WTC11 (cell line): Measurements from ENCODE around the gene UNC50. TPM values are rescaled to one million over a fixed set of nuclear protein-coding genes. Genes with fewer than 3 reads are reported as not detected.

Experiments
- ATAC-seq: fragments of 200-7000 bp; cut with Tn5 transposase; 2 replicates; pipeline ENCODE4 v1.10.0; 2021; ENCODE audit warnings: mild to moderate bottlenecking, moderate library complexity
- CTCF ChIA-PET: fragments of 300-600 bp; sonication (Branson Sonifier 250); formaldehyde crosslinking; loops from one replicate; lab custom pipeline; 2021; ENCODE audit warnings: antibody characterized with exemption; lab: Charles Lee
- POLR2A ChIA-PET: fragments of 350-600 bp; sonication (Branson Sonifier 250); formaldehyde crosslinking; loops from one replicate; lab custom pipeline; 2021; ENCODE audit warnings: antibody characterized with exemption; lab: Charles Lee
- DNase-seq: peaks from one replicate; pipeline ENCODE4 v3.0.0; 2021; ENCODE audit warnings: low spot score
- H3K27ac Mint-ChIP-seq: 2 replicates; pipeline ENCODE4 v1.8.0; 2021; ENCODE audit warnings: mixed read lengths
- H3K27me3 Mint-ChIP-seq: 2 replicates; pipeline ENCODE4 v1.8.0; 2021; ENCODE audit warnings: low read depth, mild to moderate bottlenecking, moderate library complexity, mixed read lengths
- H3K36me3 Mint-ChIP-seq: 2 replicates; pipeline ENCODE4 v1.8.0; 2021; ENCODE audit warnings: mixed read lengths
- H3K4me1 Mint-ChIP-seq: 2 replicates; pipeline ENCODE4 v1.8.0; 2022; ENCODE audit warnings: mixed read lengths
- H3K4me3 Mint-ChIP-seq: 2 replicates; pipeline ENCODE4 v1.8.0; 2021; ENCODE audit warnings: mild to moderate bottlenecking, moderate library complexity, mixed read lengths
- H3K9me3 Mint-ChIP-seq: 2 replicates; pipeline ENCODE4 v1.8.0; 2021; ENCODE audit warnings: mixed read lengths
- CBFB ChIP-seq: sonication (generic); formaldehyde crosslinking; IDR thresholded peaks from 2 replicates; pipeline ENCODE4 v1.8.1; 2022; ENCODE audit warnings: mild to moderate bottlenecking, low read depth, missing genetic modification reagents
- ELF4 ChIP-seq: sonication (generic); formaldehyde crosslinking; IDR thresholded peaks from 2 replicates; pipeline ENCODE4 v1.8.1; 2022; ENCODE audit warnings: low read depth, mild to moderate bottlenecking, moderate library complexity, missing genetic modification reagents
- EMX1 ChIP-seq: fragments of 250-450 bp; sonication (Bioruptor Pico); IDR thresholded peaks from 2 replicates; pipeline ENCODE4 v1.8.0; 2021; ENCODE audit warnings: mild to moderate bottlenecking
- FOXP1 ChIP-seq: sonication (generic); formaldehyde crosslinking; IDR thresholded peaks from 2 replicates; pipeline ENCODE4 v1.8.0; 2022; ENCODE audit warnings: missing genetic modification reagents, mild to moderate bottlenecking, moderate library complexity, borderline replicate concordance
- JUN ChIP-seq: sonication (generic); formaldehyde crosslinking; IDR thresholded peaks from 2 replicates; pipeline ENCODE4 v1.8.0; 2023; ENCODE audit warnings: mild to moderate bottlenecking, missing genetic modification reagents
- KAT7 ChIP-seq: sonication (generic); formaldehyde crosslinking; IDR thresholded peaks from 2 replicates; pipeline ENCODE4 v1.8.1; 2023; ENCODE audit warnings: missing genetic modification reagents, mild to moderate bottlenecking, borderline replicate concordance
- MXD4 ChIP-seq: fragments of 250-450 bp; sonication (Bioruptor Pico); IDR thresholded peaks from 2 replicates; pipeline ENCODE4 v1.8.0; 2021; ENCODE audit warnings: mild to moderate bottlenecking, moderate library complexity, borderline replicate concordance
- OVOL2 ChIP-seq: fragments of 250-450 bp; sonication (Bioruptor Pico); IDR thresholded peaks from 2 replicates; pipeline ENCODE4 v1.9.0; 2021; ENCODE audit warnings: mild to moderate bottlenecking, borderline replicate concordance
- RELA ChIP-seq: sonication (generic); formaldehyde crosslinking; IDR thresholded peaks from 2 replicates; pipeline ENCODE4 v1.8.1; 2022; ENCODE audit warnings: missing genetic modification reagents, mild to moderate bottlenecking, borderline replicate concordance
- SMAD4 ChIP-seq: sonication (generic); formaldehyde crosslinking; IDR thresholded peaks from 2 replicates; pipeline ENCODE4 v1.8.0; 2022; ENCODE audit warnings: mild to moderate bottlenecking, missing genetic modification reagents
- SOX15 ChIP-seq: fragments of 250-450 bp; sonication (Bioruptor Pico); IDR thresholded peaks from 2 replicates; pipeline ENCODE4 v1.9.0; 2021; ENCODE audit warnings: mild to moderate bottlenecking
- TP53 ChIP-seq: sonication (generic); formaldehyde crosslinking; IDR thresholded peaks from 2 replicates; pipeline ENCODE4 v1.8.1; 2023; ENCODE audit warnings: mild to moderate bottlenecking, missing genetic modification reagents
- ZBTB21 ChIP-seq: sonication (generic); formaldehyde crosslinking; IDR thresholded peaks from 2 replicates; pipeline ENCODE4 v1.8.1; 2023; ENCODE audit warnings: mild to moderate bottlenecking, missing genetic modification reagents, borderline replicate concordance
- ZNF232 ChIP-seq: sonication (generic); formaldehyde crosslinking; IDR thresholded peaks from 2 replicates; pipeline ENCODE4 v1.8.0; 2022; ENCODE audit warnings: mild to moderate bottlenecking, missing genetic modification reagents
- ZNF423 ChIP-seq: fragments of 250-450 bp; sonication (Bioruptor Pico); IDR thresholded peaks from 2 replicates; pipeline ENCODE4 v2.1.2; 2022; ENCODE audit warnings: mild to moderate bottlenecking, moderate library complexity
- ZNF671 ChIP-seq: fragments of 250-450 bp; sonication (Bioruptor Pico); IDR thresholded peaks from 2 replicates; pipeline ENCODE4 v1.8.0; 2021; ENCODE audit warnings: mild to moderate bottlenecking
- total RNA-seq: library from RNA; stranded (reverse); gene quantifications from 3 replicates; pipeline ENCODE4 v1.2.3, GENCODE V29; 2021
- TF ChIP-seq, protein P1 (sequence below): sonication (generic); formaldehyde crosslinking; IDR thresholded peaks from 2 replicates; pipeline ENCODE4 v1.8.0; 2022; ENCODE audit warnings: mild to moderate bottlenecking, missing genetic modification reagents
- TF ChIP-seq, protein P2 (sequence below): fragments of 200-600 bp; IDR thresholded peaks from 2 replicates; pipeline ENCODE4 v1.8.0; 2022; ENCODE audit warnings: antibody characterized with exemption
- TF ChIP-seq, protein P3 (sequence below): fragments of 250-450 bp; sonication (Bioruptor Pico); IDR thresholded peaks from 2 replicates; pipeline ENCODE4 v2.1.2; 2022; ENCODE audit warnings: mild to moderate bottlenecking, moderate library complexity
- TF ChIP-seq, protein P4 (sequence below): sonication (generic); formaldehyde crosslinking; IDR thresholded peaks from 2 replicates; pipeline ENCODE4 v1.8.0; 2023; ENCODE audit warnings: mild to moderate bottlenecking, missing genetic modification reagents

Gene UNC50
- total RNA-seq, 1 experiment from 2014 or later = 26.7 TPM

DNA sequence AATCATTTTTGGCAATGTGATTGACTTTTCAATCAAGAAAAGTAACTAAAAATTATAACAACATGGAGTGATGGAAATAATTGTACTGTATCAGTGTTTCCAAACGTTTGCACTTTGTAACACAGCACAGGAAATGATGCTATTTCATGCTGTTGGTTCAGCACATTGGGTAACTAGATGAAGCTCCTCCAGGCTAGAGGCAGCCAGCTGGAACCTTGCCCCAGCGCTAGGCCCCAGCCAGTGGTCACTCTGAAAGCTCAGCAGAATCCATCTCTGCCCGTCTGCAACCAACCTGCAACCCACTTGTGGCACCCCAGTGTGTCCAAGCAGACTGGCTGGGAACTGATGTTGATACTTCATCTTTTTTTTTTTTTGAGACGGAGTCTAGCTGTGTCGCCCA lies 15.3 kb downstream of the UNC50 start:
- H3K27me3 Mint-ChIP-seq = no peaks in the 10 kb centered on the region
- ATAC-seq (no peak), DNase-seq (no peak)
- H3K9me3 Mint-ChIP-seq = peaks cover 4% of the 10 kb centered on the region; the same call in 1 of the 2 replicates
- H3K4me1 Mint-ChIP-seq = no peaks in the 10 kb centered on the region
- no peak overlapping the region for H3K27ac Mint-ChIP-seq
- no peak for TF ChIP-seq ZNF671
- no peak for TF ChIP-seq ELF4 (CRISPR knock-in tag)
- no peak for TF ChIP-seq ZNF232 (CRISPR knock-in tag)
- TF ChIP-seq, protein P1, sequence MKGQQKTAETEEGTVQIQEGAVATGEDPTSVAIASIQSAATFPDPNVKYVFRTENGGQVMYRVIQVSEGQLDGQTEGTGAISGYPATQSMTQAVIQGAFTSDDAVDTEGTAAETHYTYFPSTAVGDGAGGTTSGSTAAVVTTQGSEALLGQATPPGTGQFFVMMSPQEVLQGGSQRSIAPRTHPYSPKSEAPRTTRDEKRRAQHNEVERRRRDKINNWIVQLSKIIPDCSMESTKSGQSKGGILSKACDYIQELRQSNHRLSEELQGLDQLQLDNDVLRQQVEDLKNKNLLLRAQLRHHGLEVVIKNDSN (CRISPR knock-in tag) = no peak
- TF ChIP-seq OVOL2 (CRISPR knock-in tag) = no peak
- no peak for TF ChIP-seq FOXP1 (CRISPR knock-in tag)
- TF ChIP-seq, protein P2, sequence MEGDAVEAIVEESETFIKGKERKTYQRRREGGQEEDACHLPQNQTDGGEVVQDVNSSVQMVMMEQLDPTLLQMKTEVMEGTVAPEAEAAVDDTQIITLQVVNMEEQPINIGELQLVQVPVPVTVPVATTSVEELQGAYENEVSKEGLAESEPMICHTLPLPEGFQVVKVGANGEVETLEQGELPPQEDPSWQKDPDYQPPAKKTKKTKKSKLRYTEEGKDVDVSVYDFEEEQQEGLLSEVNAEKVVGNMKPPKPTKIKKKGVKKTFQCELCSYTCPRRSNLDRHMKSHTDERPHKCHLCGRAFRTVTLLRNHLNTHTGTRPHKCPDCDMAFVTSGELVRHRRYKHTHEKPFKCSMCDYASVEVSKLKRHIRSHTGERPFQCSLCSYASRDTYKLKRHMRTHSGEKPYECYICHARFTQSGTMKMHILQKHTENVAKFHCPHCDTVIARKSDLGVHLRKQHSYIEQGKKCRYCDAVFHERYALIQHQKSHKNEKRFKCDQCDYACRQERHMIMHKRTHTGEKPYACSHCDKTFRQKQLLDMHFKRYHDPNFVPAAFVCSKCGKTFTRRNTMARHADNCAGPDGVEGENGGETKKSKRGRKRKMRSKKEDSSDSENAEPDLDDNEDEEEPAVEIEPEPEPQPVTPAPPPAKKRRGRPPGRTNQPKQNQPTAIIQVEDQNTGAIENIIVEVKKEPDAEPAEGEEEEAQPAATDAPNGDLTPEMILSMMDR = no peak
- no peak for TF ChIP-seq MXD4 (CRISPR knock-in tag)
- TF ChIP-seq CBFB (CRISPR knock-in tag) = no peak
- no peak for TF ChIP-seq SOX15 (CRISPR knock-in tag)
- no peak for TF ChIP-seq EMX1 (CRISPR knock-in tag)
- TF ChIP-seq RELA = no peak
- TF ChIP-seq TP53 (CRISPR knock-in tag) = no peak
- TF ChIP-seq SMAD4 = no peak
- TF ChIP-seq JUN (CRISPR knock-in tag) = no peak
- TF ChIP-seq, protein P3, sequence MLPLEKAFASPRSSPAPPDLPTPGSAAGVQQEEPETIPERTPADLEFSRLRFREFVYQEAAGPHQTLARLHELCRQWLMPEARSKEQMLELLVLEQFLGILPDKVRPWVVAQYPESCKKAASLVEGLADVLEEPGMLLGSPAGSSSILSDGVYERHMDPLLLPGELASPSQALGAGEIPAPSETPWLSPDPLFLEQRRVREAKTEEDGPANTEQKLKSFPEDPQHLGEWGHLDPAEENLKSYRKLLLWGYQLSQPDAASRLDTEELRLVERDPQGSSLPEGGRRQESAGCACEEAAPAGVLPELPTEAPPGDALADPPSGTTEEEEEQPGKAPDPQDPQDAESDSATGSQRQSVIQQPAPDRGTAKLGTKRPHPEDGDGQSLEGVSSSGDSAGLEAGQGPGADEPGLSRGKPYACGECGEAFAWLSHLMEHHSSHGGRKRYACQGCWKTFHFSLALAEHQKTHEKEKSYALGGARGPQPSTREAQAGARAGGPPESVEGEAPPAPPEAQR (CRISPR knock-in tag) = no peak
- no peak for TF ChIP-seq ZBTB21
- POLR2A ChIA-PET = no interaction called here
- H3K36me3 Mint-ChIP-seq = no peaks in the 10 kb centered on the region
- CTCF ChIA-PET = interaction anchor here (1.0 to 1.2 kb wide), 2 partner anchors 11 to 26 kb away, joined by 4 read pairs; no protein-coding TSS in a partner anchor
- no peak overlapping the region for H3K4me3 Mint-ChIP-seq

DNA sequence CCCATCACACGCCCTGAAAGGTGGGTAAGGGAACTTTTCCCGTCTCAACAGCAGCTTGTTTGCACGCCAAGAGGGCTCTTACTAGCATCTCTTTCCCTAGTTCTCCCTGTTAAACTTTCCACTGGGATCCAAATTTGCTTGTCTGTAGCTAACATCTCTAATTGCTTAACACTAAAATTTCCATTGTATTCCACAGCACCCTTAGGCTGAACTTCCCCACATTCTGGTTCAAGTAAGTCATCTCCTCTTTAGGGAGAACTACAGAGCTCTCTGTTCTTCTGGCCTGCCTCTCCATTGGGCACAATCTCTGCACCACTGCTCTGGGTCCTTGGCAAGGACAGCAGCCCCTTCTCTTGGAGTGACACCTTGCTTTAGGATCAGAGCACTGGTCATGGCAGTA lies 24.0 kb downstream of the UNC50 start:
- peaks cover 11% of the 10 kb centered on the region for H3K4me1 Mint-ChIP-seq
- TF ChIP-seq KAT7 (CRISPR knock-in tag) = no peak
- no peak for TF ChIP-seq ZNF423 (CRISPR knock-in tag)
- TF ChIP-seq, protein P4, sequence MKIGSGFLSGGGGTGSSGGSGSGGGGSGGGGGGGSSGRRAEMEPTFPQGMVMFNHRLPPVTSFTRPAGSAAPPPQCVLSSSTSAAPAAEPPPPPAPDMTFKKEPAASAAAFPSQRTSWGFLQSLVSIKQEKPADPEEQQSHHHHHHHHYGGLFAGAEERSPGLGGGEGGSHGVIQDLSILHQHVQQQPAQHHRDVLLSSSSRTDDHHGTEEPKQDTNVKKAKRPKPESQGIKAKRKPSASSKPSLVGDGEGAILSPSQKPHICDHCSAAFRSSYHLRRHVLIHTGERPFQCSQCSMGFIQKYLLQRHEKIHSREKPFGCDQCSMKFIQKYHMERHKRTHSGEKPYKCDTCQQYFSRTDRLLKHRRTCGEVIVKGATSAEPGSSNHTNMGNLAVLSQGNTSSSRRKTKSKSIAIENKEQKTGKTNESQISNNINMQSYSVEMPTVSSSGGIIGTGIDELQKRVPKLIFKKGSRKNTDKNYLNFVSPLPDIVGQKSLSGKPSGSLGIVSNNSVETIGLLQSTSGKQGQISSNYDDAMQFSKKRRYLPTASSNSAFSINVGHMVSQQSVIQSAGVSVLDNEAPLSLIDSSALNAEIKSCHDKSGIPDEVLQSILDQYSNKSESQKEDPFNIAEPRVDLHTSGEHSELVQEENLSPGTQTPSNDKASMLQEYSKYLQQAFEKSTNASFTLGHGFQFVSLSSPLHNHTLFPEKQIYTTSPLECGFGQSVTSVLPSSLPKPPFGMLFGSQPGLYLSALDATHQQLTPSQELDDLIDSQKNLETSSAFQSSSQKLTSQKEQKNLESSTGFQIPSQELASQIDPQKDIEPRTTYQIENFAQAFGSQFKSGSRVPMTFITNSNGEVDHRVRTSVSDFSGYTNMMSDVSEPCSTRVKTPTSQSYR (CRISPR knock-in tag) = no peak
- ATAC-seq (no peak), DNase-seq (no peak)
- POLR2A ChIA-PET = no interaction called here
- no peaks in the 10 kb centered on the region; the same call in 1 of the 2 replicates for H3K27me3 Mint-ChIP-seq
- H3K27ac Mint-ChIP-seq = no peak overlapping the region
- H3K36me3 Mint-ChIP-seq = no peaks in the 10 kb centered on the region
- peaks cover 4% of the 10 kb centered on the region; the same call in 1 of the 2 replicates for H3K9me3 Mint-ChIP-seq
- CTCF ChIA-PET = interaction anchor here (0.8 kb wide), 1 partner anchor 17 kb away, joined by 3 read pairs; no protein-coding TSS in a partner anchor
- no peak overlapping the region for H3K4me3 Mint-ChIP-seq
